SK-N-SH (cell line): ENCODE measurements around the gene TMEM259.

Experiments used
- CHD2 ChIP-seq: fragments of 150-350 bp; IDR thresholded peaks from 2 replicates; pipeline ENCODE4 v1.6.1; 2018; ENCODE audit warnings: low read length; ENCODE audit not compliant: partially characterized antibody
- EP300 ChIP-seq, 2 experiments: IDR thresholded peaks; 2 replicates each; pipeline versions ENCODE4 v1.4.0 to v1.6.1; 2012; ENCODE audit warnings: borderline replicate concordance in 1 of 2, low read depth in 1 of 2, low read length in 1 of 2
- EZH2phosphoT487 ChIP-seq: fragments of 200-600 bp; sonication (generic); IDR thresholded peaks from 2 replicates; pipeline ENCODE4 v1.6.1; 2017; ENCODE audit warnings: low read depth, mixed run types, mild to moderate bottlenecking, antibody characterized with exemption, moderate library complexity, borderline replicate concordance
- MXI1 ChIP-seq: IDR thresholded peaks from 2 replicates; pipeline ENCODE4 v1.6.1; 2012; ENCODE audit warnings: mild to moderate bottlenecking, low read depth, low read length, improper control_type of control experiment
- POLR2AphosphoS5 ChIP-seq: IDR thresholded peaks from 2 replicates; pipeline ENCODE4 v1.6.1; 2012; ENCODE audit warnings: low read depth, low read length
- RXRA ChIP-seq: IDR thresholded peaks from 2 replicates; pipeline ENCODE4 v1.4.0; 2012; ENCODE audit warnings: low read depth, mild to moderate bottlenecking, borderline replicate concordance
- SIN3A ChIP-seq: IDR thresholded peaks from 2 replicates; pipeline ENCODE4 v1.6.1; 2012; ENCODE audit warnings: low read depth, mild to moderate bottlenecking, low read length, moderate library complexity, borderline replicate concordance
- SMC3 ChIP-seq: IDR thresholded peaks from 2 replicates; pipeline ENCODE4 v1.6.1; 2012; ENCODE audit warnings: low read depth, low read length, improper control_type of control experiment
- TF ChIP-seq, protein P1 (sequence below): fragments of 200-600 bp; sonication (generic); IDR thresholded peaks from 2 replicates; pipeline ENCODE4 v1.6.1; 2017; ENCODE audit warnings: antibody characterized with exemption, mild to moderate bottlenecking, moderate library complexity
- TF ChIP-seq, protein P2 (sequence below): fragments of 150-350 bp; IDR thresholded peaks from 2 replicates; pipeline ENCODE4 v1.6.1; 2017; ENCODE audit warnings: antibody characterized with exemption, low read length, low read depth, borderline replicate concordance

DNA sequence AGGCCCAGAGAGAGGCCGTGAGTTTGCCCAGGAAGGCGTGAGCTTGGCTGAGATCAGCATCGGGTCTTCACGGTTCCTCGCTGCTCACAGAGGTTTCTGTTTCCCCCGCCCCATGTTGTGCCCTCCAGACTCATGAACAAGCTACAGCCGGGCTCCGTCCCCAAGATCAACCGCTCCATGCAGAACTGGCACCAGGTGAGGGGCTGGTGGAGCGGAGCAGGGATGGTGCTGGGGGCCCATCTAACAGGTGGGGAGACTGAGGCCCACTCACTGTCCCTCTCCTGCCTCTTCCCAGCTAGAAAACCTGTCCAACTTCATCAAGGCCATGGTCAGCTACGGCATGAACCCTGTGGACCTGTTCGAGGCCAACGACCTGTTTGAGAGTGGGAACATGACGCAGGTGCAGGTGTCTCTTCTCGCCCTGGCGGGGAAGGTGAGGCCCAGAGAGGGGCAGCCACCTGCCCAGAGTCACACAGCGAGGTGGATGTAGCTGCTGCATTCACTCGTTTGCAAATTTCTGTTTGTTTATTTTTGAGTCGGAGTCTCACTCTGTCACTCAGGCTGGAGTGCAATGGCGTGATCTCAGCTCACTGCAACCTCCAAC is 11.4 kb upstream of the TMEM259 start:
- TF ChIP-seq, protein P1, sequence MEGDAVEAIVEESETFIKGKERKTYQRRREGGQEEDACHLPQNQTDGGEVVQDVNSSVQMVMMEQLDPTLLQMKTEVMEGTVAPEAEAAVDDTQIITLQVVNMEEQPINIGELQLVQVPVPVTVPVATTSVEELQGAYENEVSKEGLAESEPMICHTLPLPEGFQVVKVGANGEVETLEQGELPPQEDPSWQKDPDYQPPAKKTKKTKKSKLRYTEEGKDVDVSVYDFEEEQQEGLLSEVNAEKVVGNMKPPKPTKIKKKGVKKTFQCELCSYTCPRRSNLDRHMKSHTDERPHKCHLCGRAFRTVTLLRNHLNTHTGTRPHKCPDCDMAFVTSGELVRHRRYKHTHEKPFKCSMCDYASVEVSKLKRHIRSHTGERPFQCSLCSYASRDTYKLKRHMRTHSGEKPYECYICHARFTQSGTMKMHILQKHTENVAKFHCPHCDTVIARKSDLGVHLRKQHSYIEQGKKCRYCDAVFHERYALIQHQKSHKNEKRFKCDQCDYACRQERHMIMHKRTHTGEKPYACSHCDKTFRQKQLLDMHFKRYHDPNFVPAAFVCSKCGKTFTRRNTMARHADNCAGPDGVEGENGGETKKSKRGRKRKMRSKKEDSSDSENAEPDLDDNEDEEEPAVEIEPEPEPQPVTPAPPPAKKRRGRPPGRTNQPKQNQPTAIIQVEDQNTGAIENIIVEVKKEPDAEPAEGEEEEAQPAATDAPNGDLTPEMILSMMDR, result no peak
- TF ChIP-seq RXRA (no peak), EZH2phosphoT487 (no peak), EP300 (IDR thresholded peaks at IDR 0.05; ENCODE audit: borderline replicate concordance in 1 of 2, low read depth in 1 of 2, low read length in 1 of 2) (no peak), SMC3 (no peak), SIN3A (no peak), CHD2 (no peak), MXI1 (no peak), POLR2AphosphoS5 (no peak)
- TF ChIP-seq, protein P2, sequence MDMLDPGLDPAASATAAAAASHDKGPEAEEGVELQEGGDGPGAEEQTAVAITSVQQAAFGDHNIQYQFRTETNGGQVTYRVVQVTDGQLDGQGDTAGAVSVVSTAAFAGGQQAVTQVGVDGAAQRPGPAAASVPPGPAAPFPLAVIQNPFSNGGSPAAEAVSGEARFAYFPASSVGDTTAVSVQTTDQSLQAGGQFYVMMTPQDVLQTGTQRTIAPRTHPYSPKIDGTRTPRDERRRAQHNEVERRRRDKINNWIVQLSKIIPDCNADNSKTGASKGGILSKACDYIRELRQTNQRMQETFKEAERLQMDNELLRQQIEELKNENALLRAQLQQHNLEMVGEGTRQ, result no peak
